ENCODE data around the gene MCM7. TPM values are rescaled to one million over a fixed set of nuclear protein-coding genes. Genes with fewer than 3 reads are reported as not detected.
A peak's percentile ranks its signal among the peaks of the same experiment; 100 is the strongest.

The MCM7 gene
- total and polyA plus RNA-seq, 2 of the 4 experiments (the other 2 are of a cell fraction): 104 to 137 TPM

GRCh38 chr7:100085515-100085914 is 15.7 kb downstream of the MCM7 start:
- peak overlapping the region; percentile 94 for H2BK20ac ChIP-seq (ENCODE audit: low read depth, low read length)
- 0 out of 2 replicates have a peak, but pooled peaks cover 2% of the 10 kb centered on the region for H4K20me1 ChIP-seq (ENCODE audit: insufficient read depth, low read length)
- peak overlapping the region; percentile 98 for H3K4ac ChIP-seq (ENCODE audit: low read depth, low read length)
- no TSS peak for BruUV-seq (replicated peaks)
- CTCF ChIA-PET: no interaction called here
- H2AK5ac ChIP-seq (ENCODE audit: low read depth, low read length): peak overlapping the region; percentile 86
- peak overlapping the region in 1 of 2 experiments; percentile 68; a peak in 3 of 4 replicates for H4K8ac ChIP-seq (ENCODE audit: low read depth in 2 of 2, low read length in 2 of 2)
- H3K14ac ChIP-seq (replicated peaks; ENCODE audit: low read depth, low read length): peak overlapping the region; percentile 78
- peak overlapping the region; percentile 13 for H3K27ac ChIP-seq (ENCODE audit: insufficient read depth, low read length)
- ATAC-seq (ENCODE audit: low read depth) (no peak), DNase-seq (no peak)
- peak overlapping the region; percentile 62 for H2AFZ ChIP-seq (replicated peaks; ENCODE audit: low read length, poor library complexity)
- peak overlapping the region; percentile 77 for H4K91ac ChIP-seq (ENCODE audit: insufficient read depth, low read depth, low read length)
- H3K18ac ChIP-seq (ENCODE audit: low read depth, low read length): no peak overlapping the region
- intact Hi-C loops (cut with micrococcal nuclease): no loop called here
- H3K56ac ChIP-seq (ENCODE audit: extremely low read depth, insufficient read depth, low read length): no peak overlapping the region
- POLR2A ChIA-PET (ENCODE audit: unreplicated experiment): no interaction called here
- H3K9me3 ChIP-seq (ENCODE audit: control insufficient read depth, insufficient read depth, low read length): no peaks in the 10 kb centered on the region
- H2BK15ac ChIP-seq (ENCODE audit: low read depth, low read length): peak overlapping the region; percentile 85; the same call in 2 of the 3 replicates
- H3K27me3 ChIP-seq (ENCODE audit: control insufficient read depth, insufficient read depth, low read length): no peaks in the 10 kb centered on the region
- H2BK120ac ChIP-seq (ENCODE audit: low read depth, low read length): peak overlapping the region; percentile 95
- H2BK5ac ChIP-seq (ENCODE audit: low read depth, low read length, poor library complexity, severe bottlenecking): peak overlapping the region; percentile 40
- H3K79me1 ChIP-seq (ENCODE audit: low read depth in 1 of 2, low read length in 2 of 2): peaks cover 6 to 34% of the 10 kb centered on the region in 2 experiments; a peak in 3 of 4 replicates
- H4K5ac ChIP-seq (ENCODE audit: low read depth, low read length): no peak overlapping the region
- peaks cover 3% of the 10 kb centered on the region for H3K36me3 ChIP-seq (ENCODE audit: control insufficient read depth, insufficient read depth, low read length)
- H3K4me1 ChIP-seq (ENCODE audit: control insufficient read depth, insufficient read depth, low read length): peaks cover 21% of the 10 kb centered on the region
- TF ChIP-seq CEBPB (IDR thresholded peaks at IDR 0.05; ENCODE audit: low read depth, low read length) (peak; percentile 33; the same call in 1 of the 2 replicates), BHLHE40 (IDR thresholded peaks at IDR 0.05; ENCODE audit: low read depth, low read length) (no peak), RFX5 (IDR thresholded peaks at IDR 0.05; ENCODE audit: low read depth, low read length) (no peak)
- TF ChIP-seq, protein P1, sequence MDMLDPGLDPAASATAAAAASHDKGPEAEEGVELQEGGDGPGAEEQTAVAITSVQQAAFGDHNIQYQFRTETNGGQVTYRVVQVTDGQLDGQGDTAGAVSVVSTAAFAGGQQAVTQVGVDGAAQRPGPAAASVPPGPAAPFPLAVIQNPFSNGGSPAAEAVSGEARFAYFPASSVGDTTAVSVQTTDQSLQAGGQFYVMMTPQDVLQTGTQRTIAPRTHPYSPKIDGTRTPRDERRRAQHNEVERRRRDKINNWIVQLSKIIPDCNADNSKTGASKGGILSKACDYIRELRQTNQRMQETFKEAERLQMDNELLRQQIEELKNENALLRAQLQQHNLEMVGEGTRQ (IDR thresholded peaks at IDR 0.05; ENCODE audit: low read depth, low read length): no peak
- in situ Hi-C loops (cut with MboI; ENCODE audit: low sequenced_read_pairs): no loop called here
- peak overlapping the region; percentile 60 for H2AK9ac ChIP-seq (replicated peaks; ENCODE audit: low read depth, low read length, poor library complexity)
- H3K9me1 ChIP-seq (ENCODE audit: insufficient read depth, low read length): peaks cover 11% of the 10 kb centered on the region
- no peak overlapping the region for H3K4me2 ChIP-seq (ENCODE audit: low read depth, low read length)
- no peak overlapping the region for H3K4me3 ChIP-seq (ENCODE audit: insufficient read depth, low read depth, low read length)
- H3K9ac ChIP-seq (ENCODE audit: low read depth, low read length): no peak overlapping the region
- H3K23ac ChIP-seq (ENCODE audit: low read depth, low read length): no peak overlapping the region
- dilution Hi-C loops (cut with HindIII; ENCODE audit: low sequenced_read_pairs, unreplicated experiment): no loop called here
- WGBS, 2 experiments (ENCODE audit: extremely low coverage in 2 of 2, insufficient read length in 1 of 2): no CpG with 5 or more reads among the region's 3 CpGs
